HG03103 (cell line): ENCODE measurements around the gene ZBTB8A.
"Not testable (repeated sequence)": the region's sequence is repeated elsewhere in the genome, so short reads cannot be mapped to it uniquely, and the experiment has no call there.

ENCODE experiments used
- ATAC-seq: cut with Tn5 transposase; IDR thresholded peaks from one replicate; pipeline ENCODE4 v1.9.1; 2021; ENCODE audit warnings: low read depth; ENCODE audit not compliant: unreplicated experiment

Gene ZBTB8A

GRCh38 chr1:32538887-32539583 is at the start of gene ZBTB8A:
Gene ZBTB8A (plus strand): TSS chr1:32539427. CDS start chr1:32592932, 53,505 bp downstream.
- ATAC-seq = no peak

GRCh38 chr1:32489774-32490454 is 49.3 kb upstream of the ZBTB8A start:
- ATAC-seq = no peak

- no peak for ATAC-seq
These were observed 47.8 kb upstream of the ZBTB8A start for GRCh38 chr1:32491386-32491785.

GRCh38 chr1:32494196-32494595 is 45.0 kb upstream of the ZBTB8A start:
- ATAC-seq = no peak

- no peak for ATAC-seq
These were observed 44.4 kb upstream of the ZBTB8A start for GRCh38 chr1:32494711-32495337.

- no peak for ATAC-seq
These were observed 43.1 kb upstream of the ZBTB8A start for GRCh38 chr1:32496127-32496526.

GRCh38 chr1:32498751-32499150 is 40.5 kb upstream of the ZBTB8A start:
- no peak for ATAC-seq

GRCh38 chr1:32500387-32501209 is 38.6 kb upstream of the ZBTB8A start:
- ATAC-seq = no peak

- ATAC-seq = no peak
These were observed 37.4 kb upstream of the ZBTB8A start for GRCh38 chr1:32501865-32502264.

GRCh38 chr1:32503153-32503552 is 36.1 kb upstream of the ZBTB8A start:
- ATAC-seq = no peak

- no peak for ATAC-seq
These were observed 32.2 kb upstream of the ZBTB8A start for GRCh38 chr1:32507021-32507420.

- ATAC-seq = no peak
These were observed 30.5 kb upstream of the ZBTB8A start for GRCh38 chr1:32508761-32509160.

- ATAC-seq = no peak
These were observed 29.3 kb upstream of the ZBTB8A start for GRCh38 chr1:32509939-32510338.

- ATAC-seq = no peak
These were observed 22.8 kb upstream of the ZBTB8A start for GRCh38 chr1:32516402-32516801.

GRCh38 chr1:32518976-32519375 is 20.3 kb upstream of the ZBTB8A start:
- ATAC-seq = no peak

GRCh38 chr1:32521165-32521564 is 18.1 kb upstream of the ZBTB8A start:
- ATAC-seq = no peak

GRCh38 chr1:32525053-32525452 is 14.2 kb upstream of the ZBTB8A start:
- ATAC-seq = no peak

GRCh38 chr1:32525661-32526444 is 13.4 kb upstream of the ZBTB8A start:
- ATAC-seq = no peak

GRCh38 chr1:32528550-32528949 is 10.7 kb upstream of the ZBTB8A start:
- ATAC-seq = not testable (repeated sequence)

GRCh38 chr1:32533792-32534327 is 5.4 kb upstream of the ZBTB8A start:
- no peak for ATAC-seq
